Hepatocyte (in vitro differentiated cells): ENCODE results near the gene PARP3.

Experiments used
- EZH2phosphoT487 ChIP-seq: fragments of 200-600 bp; sonication (generic); IDR thresholded peaks from one replicate; pipeline ENCODE4 v1.6.1; 2018; ENCODE audit warnings: antibody characterized with exemption, mild to moderate bottlenecking, low read depth, moderate library complexity; ENCODE audit not compliant: unreplicated experiment, severe bottlenecking
- TF ChIP-seq, protein P1 (sequence below): fragments of 200-600 bp; sonication (generic); IDR thresholded peaks from 2 replicates; pipeline ENCODE4 v1.5.1; 2016; ENCODE audit warnings: antibody characterized with exemption, mild to moderate bottlenecking; ENCODE audit not compliant: poor library complexity

DNA sequence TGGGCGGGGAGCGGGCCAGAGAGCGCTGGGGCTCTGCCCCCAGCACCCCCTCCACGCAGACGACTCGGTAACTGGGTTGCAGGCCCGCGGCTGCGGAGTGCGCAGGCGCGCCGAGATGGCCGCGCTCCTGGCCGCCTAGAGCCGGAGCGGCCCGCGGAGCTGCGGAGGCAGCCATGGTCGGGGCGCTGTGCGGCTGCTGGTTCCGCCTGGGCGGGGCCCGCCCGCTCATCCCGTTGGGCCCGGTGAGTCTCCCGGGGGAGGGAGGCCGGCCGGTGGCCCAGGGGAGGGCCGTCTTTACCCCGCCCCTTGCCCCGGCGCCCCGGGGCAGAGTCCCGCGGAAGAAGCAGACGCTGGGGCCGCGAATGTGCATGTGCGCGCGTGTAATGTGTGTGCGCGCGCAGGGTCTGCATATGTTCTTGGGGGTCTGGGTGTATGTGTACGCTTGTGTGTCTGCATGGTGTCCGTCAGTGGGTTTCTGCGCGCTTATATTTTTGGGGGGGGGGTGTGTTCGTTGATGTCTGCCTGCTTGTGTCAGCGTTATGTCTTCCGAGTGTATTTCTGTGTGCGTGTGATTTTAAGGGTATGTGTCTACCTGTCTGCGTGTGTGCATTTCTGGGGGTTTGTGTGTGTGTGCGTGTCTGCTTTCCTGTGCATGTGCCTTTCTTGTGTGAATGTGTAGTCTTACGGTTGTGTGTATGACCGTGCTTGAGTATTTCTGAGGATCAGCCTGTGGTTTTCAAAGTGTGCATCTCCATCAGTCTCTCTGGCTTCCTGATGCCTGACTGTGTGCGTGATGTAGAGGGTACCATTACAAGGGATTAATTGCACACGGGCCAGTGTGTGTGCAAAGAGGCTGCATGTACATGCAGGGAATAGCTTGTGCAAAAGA, 33.0 kb downstream of the PARP3 start, which contains the start of gene ABHD14A:
- TF ChIP-seq, protein P1, sequence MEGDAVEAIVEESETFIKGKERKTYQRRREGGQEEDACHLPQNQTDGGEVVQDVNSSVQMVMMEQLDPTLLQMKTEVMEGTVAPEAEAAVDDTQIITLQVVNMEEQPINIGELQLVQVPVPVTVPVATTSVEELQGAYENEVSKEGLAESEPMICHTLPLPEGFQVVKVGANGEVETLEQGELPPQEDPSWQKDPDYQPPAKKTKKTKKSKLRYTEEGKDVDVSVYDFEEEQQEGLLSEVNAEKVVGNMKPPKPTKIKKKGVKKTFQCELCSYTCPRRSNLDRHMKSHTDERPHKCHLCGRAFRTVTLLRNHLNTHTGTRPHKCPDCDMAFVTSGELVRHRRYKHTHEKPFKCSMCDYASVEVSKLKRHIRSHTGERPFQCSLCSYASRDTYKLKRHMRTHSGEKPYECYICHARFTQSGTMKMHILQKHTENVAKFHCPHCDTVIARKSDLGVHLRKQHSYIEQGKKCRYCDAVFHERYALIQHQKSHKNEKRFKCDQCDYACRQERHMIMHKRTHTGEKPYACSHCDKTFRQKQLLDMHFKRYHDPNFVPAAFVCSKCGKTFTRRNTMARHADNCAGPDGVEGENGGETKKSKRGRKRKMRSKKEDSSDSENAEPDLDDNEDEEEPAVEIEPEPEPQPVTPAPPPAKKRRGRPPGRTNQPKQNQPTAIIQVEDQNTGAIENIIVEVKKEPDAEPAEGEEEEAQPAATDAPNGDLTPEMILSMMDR = no peak
- TF ChIP-seq EZH2phosphoT487 = no peak
